RPMI8226 (cell line): ENCODE results near the gene CSK.
"Not testable (repeated sequence)": the region's sequence is repeated elsewhere in the genome, so short reads cannot be mapped to it uniquely, and the experiment has no call there.

Source experiments
- DNase-seq: peaks from one replicate; pipeline ENCODE4 v3.0.0-alpha.2; 2015

CSK gene

DNA sequence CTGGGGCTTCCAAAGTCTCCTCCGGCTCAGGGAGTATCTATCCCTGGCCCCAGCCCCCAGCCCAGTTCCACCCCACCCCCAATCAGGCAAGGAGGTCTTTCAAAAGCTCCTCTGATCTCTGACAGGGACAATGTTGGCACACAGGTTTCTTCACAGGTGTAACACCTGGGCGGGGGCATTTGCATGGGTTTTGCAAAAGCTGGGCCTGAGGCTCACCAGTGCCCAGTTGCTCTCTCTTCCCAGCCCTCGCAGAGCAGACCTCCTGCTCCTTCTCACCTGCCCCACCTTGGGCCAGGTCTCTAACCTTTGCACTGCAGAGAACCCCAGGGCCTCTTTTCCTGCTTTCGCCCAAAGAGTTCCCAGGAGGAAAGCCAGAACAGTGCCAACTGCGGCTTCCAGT, 8.6 kb upstream of the CSK start:
- DNase-seq, result no peak

GRCh38 chr15:74773731-74774252, 8.1 kb upstream of the CSK start:
- no peak for DNase-seq

DNA sequence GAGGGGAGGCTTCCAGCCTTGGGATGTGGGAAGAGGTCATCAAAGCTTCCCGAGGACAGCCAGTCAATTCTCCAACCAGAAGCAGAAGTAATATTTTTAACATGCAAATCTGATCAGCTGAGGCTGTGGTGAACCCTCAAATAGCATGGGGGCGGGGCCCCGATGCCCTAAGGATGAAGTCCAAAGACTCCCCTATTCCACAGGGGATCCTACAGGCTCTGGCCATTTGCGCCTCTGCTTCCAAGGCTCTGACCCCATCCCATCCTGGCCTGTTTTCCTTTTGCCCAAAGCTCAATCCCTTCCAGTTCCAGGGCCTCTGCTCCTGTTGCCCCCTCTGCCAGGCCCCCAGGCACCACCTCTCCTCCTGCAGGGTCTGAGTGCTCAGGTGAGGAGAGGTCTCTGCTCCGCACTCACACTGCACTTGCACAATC, 6.7 kb upstream of the CSK start:
- DNase-seq, result no peak

DNA sequence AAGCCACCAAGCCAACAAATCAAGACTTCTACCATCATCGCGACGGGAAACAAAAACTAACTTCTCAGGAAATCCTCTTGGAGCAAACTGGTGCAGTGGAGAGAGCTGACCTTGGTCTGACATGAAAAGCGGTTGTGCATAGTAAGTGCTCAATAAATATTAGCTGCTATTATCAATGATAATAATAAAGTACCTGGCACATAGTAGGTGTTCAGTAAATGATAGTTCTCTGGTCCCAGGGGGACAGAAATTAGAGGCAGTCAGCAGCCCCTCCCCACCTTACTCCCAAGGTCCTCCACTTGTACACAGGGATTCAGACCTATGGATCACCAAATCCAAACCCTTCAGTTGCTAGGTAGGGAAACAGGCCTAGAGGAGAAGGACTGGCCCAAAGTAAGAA, 6.0 kb upstream of the CSK start:
- no peak for DNase-seq

GRCh38 chr15:74776821-74777768, 4.8 kb upstream of the CSK start:
- peak; percentile 90 for DNase-seq

- no peak for DNase-seq
These were observed 3.9 kb upstream of the CSK start for GRCh38 chr15:74777769-74778598.

DNA sequence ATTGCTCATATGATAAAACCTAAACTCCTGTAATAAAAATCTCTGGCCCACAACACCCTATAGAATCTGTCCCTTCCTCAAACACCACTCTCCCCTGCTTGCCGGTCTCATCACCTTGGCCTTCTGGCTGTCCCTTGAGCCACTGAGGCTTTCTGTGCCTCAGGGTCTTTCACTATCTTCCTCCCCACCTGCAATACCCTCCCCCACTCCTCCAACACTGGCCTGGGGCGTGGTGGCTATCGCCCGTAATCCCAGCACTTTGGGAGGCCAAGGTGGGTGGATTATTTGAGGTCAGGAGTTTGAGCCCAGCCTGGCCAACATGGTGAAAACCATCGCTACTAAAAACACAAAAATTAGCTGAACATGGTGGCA, 3.3 kb upstream of the CSK start:
- DNase-seq, result no peak

GRCh38 chr15:74779162-74779648, 2.7 kb upstream of the CSK start:
- no peak for DNase-seq

DNA sequence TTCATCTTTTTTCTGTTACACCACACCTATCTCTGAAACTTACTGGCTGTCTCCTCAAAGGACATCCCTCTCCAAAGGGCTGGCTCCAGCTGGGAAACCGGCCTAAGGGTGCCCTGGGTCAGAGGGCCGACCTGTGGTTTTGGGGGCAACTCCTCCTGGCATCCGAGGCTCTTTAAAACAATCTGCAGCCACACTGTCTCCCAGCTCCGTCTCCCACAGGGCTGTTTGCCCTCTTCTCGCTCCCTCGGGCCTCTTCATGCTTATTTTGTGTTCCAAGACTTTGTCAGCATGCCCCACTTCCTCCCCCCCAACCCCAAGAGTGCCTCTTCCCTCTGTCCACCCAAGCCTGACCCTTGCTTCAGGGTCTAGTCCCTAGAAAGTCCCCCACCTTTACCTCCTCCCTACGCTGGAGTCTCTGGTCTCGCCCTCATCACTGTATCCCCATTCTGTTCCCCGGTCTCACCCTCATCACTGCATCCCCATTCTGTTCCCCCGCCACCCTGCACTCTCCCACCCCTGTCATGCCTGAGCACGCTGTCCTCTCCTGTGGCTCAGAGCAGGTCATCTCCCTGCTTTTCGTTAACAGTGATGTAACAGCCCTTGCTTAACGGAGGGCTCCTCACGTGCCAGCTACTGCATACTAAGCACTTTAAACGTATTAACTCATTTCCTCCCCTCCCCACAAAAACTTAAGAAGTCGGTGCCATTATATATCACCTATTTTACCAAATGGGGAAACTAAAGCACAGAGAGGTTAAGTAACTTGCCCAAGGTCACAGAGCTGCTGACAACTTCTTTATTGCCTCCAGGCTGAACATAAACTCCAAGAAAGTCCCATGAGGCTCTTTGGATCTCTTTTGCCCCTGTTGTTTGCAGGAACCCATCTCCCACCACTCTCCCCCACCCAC, 1.1 kb upstream of the CSK start:
- DNase-seq, result peak; percentile 40

- DNase-seq, result peak; percentile 76
These were observed 585 bp downstream of the CSK start for GRCh38 chr15:74782259-74783071.

DNA sequence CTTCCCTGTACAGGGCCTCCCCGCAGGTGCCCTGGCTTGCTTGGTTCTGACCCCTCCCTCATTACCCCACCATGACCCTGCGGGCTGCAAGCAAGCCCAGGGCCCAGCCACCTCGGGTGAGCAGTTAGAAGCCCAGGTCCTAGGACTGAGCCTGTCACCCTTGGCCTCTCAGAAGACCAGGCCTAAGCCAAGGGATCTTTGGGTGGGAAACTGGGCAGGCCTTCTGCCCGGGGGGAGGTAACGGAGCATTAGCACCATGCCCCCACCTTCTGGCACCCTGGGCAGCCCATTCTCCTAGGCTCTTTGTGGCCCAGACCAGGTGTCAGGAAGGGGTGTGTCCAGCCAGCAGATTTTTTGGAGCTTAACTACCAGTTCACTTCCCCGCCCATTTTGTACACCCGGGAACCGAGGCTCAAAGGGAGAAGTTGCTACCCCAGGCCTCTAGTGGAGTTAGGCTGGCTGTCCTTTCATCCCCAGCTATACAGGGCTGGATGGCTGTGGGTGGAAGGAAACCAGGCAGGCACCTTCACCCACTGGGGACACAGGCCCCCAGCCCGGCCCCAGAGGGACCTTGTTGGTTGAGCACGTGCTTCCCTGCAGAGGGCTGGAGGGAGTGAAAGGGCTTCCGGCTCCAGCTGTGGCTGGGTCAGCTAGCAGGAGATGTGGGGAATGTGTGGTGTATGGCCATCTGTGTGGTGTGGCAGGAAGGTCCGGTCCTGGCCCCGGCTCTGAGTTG, 1.4 kb downstream of the CSK start:
- peak; percentile 98 for DNase-seq

GRCh38 chr15:74783808-74784175, 1.9 kb downstream of the CSK start:
- peak; percentile 55 for DNase-seq

DNA sequence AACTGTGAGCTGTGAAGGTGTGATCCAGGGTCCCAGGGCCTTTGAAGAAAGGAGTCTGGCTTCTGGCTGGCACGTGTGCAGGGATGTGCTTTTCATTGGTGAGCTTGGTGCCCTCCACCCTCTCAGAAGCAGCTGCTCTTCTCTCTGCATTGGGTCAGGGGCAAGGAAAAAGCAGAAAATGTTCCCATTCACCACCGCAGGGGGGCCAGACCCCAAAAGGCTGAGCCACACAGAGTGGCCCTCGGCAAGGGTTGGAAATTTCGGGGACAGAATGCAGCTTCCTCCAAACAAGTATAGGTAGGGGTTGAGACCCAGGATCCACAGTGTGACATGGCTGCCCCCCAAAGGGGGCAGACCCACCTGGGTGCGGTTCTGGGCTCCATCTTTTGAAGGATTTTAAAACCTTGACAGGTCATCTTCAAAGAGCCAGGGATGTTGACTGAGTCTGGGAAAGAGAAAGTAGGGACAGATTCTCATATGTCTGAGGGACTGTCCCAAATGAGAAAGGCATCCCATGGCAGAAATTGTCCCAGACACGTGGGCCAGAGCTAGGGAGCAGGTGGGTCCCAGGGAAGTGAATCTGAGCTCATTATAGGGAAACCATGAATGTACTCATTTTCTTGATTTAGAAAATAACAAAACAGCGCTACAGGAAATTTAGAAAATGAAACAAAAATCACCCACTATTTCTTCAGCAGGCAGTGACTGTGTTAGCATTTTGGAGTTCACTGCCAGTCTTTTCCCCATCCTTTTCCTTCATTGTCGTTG, 2.7 kb downstream of the CSK start:
- peak; percentile 66 for DNase-seq

DNA sequence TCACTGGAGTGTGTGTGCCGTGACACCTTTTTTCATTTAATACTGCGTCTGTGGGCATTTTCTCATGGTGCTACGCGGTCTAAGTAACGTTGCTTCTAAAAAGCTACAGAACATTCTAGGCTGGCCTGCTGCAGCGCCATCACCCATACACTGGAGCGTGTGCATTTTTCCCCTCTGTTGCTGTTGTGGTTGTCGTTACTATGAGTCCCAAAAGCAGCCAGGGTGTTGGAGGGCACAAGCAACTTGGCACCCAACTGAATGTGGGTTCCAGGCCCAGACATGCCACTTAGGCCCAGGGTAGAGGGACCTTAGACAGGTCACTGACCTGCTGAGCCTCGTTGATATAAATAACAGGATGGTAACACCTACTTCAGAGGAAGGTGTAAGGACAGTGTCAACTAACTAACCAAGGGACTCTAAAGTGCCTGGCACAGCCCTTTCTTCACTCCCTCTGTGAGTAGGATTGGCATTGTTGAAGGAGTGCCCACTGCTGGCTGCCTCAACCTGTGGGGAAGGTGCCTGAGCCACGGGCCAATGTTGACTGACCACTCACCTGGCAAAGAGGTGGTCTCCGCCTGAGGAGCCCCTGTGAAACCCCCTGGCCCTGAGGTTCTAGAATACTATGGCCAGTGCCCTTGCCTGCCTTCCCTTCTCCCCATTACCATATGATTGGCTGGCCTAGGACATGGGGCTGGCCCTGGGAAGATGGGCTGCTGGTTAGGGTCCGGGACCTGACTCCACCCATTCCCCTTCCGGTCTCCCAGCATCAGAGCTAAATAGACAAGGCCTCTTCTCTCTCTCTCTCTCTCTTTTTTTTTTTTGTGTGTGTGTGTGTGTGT, 3.5 kb downstream of the CSK start:
- peak; percentile 65 for DNase-seq

DNA sequence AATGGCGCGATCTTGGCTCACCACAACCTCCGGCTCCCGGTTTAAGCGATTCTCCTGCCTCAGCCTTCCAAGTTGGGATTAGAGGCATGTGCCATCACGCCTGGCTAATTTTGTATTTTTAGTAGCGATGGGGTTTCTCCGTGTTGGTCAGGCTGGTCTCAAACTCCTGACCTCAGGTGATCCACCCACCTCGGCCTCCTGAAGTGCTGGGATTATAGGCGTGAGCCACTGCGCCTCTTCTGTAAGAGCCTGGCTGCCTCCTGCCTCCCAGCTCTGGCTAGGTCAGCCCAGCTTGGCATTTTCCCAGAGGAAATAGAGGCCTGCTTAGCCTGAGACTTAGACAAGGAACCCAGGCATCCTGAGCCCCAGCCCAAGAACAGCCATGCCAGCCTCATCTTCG, 4.2 kb downstream of the CSK start:
- not testable (repeated sequence) for DNase-seq

DNA sequence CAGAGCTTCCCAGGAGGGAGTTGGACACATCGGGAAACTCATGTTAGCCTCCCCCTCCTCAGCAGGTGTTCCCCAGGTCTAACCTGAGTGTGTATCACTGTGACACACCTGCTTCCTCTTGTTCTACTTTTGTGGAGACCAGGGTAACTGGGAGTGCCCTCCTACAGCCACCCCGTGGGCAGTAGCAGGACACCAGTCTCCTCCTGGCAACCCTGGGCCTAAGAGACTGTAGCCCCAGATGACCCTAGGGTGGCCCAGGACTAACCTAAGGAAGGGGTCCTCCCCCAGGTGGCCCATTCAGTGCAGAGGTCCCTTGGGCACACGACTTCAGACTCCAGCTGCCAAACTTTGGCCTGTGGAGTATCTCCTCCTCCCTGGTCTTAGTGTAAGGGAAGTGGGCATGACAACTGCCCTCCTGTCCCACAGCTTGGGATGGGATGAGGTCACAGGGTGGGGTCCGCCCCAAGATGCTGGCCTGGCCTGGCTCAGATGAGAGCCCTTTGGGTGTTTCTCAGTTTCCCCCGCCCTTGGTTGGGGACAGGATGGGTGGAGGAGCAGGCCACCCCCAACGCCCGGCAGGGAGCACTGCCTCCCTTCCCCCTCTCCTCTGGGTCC, 4.8 kb downstream of the CSK start:
- peak; percentile 59 for DNase-seq

GRCh38 chr15:74787251-74788041, 5.6 kb downstream of the CSK start:
- DNase-seq, result peak; percentile 97
